NT2/D1 (cell line): ENCODE results near the gene DTWD2.
A peak's percentile ranks its signal among the peaks of the same experiment; 100 is the strongest.

ENCODE experiments used
- DNase-seq: peaks from one replicate; pipeline ENCODE4 v3.0.0-alpha.2; 2011; ENCODE audit warnings: low read depth, low spot score
- H3K27me3 ChIP-seq: 2 replicates; pipeline ENCODE4 v1.6.0; 2011; ENCODE audit warnings: mild to moderate bottlenecking; ENCODE audit not compliant: insufficient read length, insufficient read depth
- H3K36me3 ChIP-seq: 2 replicates; pipeline ENCODE4 v1.6.1; 2011; ENCODE audit warnings: mild to moderate bottlenecking, low read length, mixed read lengths; ENCODE audit not compliant: insufficient read depth, insufficient read length
- H3K4me1 ChIP-seq: 2 replicates; pipeline ENCODE4 v1.5.1; 2011; ENCODE audit not compliant: insufficient read depth, insufficient read length
- H3K4me3 ChIP-seq: 2 replicates; pipeline ENCODE4 v1.5.1; 2011; ENCODE audit warnings: low read depth; ENCODE audit not compliant: insufficient read length
- H3K9ac ChIP-seq: 2 replicates; pipeline ENCODE4 v1.6.0; 2011; ENCODE audit warnings: low read depth; ENCODE audit not compliant: insufficient read length
- H3K9me3 ChIP-seq: 2 replicates; pipeline ENCODE4 v1.5.1; 2011; ENCODE audit warnings: mild to moderate bottlenecking, low read length; ENCODE audit not compliant: insufficient read depth
- SUZ12 ChIP-seq: IDR thresholded peaks from 2 replicates; pipeline ENCODE4 v1.6.1; 2011; ENCODE audit not compliant: insufficient read length, insufficient read depth; ENCODE audit errors: extremely low read depth
- YY1 ChIP-seq: IDR thresholded peaks from 2 replicates; pipeline ENCODE4 v1.6.1; 2011; ENCODE audit not compliant: insufficient read length, insufficient read depth
- ZNF274 ChIP-seq: IDR thresholded peaks from 2 replicates; pipeline ENCODE4 v1.6.1; 2011; ENCODE audit warnings: mild to moderate bottlenecking, low read depth, low read length

Gene DTWD2, protein sequence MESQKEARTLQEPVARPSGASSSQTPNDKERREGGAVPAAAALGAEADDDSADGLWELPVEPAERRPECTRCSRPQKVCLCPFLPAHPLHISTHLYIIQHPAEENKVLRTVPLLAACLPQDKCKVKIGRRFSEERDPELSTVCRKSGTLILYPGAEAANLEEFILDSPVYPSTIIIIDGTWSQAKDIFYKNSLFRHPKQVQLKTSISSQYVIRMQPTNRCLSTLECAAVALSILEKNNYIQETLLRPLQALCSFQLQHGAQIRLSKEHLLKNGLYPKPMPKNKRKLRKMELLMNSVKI

DNA sequence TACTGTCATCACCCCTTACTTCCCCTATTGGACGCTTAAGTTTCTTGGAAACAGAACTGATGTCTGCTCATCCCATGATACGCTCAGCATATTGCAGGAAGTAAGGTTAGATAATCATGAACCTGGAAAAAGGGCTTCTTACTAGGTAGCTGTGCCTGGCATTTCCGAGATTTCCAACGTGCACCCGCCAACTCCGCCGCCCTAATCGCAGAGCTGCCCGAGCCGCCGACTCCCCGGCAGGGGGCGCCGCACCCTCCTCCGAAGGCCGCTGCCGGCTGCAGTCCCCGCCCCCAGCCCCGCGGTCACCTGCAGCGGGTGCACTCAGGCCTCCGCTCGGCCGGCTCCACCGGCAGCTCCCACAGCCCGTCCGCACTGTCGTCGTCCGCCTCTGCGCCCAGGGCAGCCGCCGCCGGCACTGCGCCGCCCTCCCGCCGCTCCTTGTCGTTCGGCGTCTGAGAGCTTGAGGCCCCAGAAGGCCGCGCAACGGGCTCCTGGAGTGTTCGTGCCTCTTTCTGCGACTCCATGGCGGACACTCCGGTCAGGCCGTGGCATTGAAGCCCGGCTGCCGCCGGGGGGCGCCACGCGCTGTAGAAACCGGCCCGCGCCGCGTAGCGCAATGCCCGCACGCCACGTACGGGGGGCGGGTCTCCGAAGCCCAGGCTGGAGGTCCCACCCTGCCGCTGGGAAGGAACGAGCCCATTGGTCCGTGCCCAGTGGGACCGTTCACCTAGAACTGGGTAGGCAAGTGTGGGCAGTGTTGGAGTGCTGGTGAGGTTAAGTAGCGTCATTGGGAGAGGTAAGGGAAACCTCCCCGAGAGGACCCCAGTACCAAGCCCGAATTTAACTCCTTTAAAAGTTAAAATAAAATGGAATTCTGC lies at the start of gene DTWD2:
DTWD2 (minus strand) TSS at position 560 of the 878 bp plus-strand sequence; CDS start at position 524, 36 bp downstream.
- no peaks in the 10 kb centered on the region for H3K36me3 ChIP-seq
- peak within 1 kb of the TSS; percentile 62 for H3K4me3 ChIP-seq
- TF ChIP-seq SUZ12 (no peak), ZNF274 (no peak), YY1 (peak; percentile 27)
- peak; percentile 89 for DNase-seq
- H3K4me1 ChIP-seq, result no peaks in the 10 kb centered on the region
- H3K9ac ChIP-seq, result peak within 1 kb of the TSS; percentile 77
- H3K9me3 ChIP-seq, result no peaks in the 10 kb centered on the region
- no peaks in the 10 kb centered on the region for H3K27me3 ChIP-seq

DNA sequence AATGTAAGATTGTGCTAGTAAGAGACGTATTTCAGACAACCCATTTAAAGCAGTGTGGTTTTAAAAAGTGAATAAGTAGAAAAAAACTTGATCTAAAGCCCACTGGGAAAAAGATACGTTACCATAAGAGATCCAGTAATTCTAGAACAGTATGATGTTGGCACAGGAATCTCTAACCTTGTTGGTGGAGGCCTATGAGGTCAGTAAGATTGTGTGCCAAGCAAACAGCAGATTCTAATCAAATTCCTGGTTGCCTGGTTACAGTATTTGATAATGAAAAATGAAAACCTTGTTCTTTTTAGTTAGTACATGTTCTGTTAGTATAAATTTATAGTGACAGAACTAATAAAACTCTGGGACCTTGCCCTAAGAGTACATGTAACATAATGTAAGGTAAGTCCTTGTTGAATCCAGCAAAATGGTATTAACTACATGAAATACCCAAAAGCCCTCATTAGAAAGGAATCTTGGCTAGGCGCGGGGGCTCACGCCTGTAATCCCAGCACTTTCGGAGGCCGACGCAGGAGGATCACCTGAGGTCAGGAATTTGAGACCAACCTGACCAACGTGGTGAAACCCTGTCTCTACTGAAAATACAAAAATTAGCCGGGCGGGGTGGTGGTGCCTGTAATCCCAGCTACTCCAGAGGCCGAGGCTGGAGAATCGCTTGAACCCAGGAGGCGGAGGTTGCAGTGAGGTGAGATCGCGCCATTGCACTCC lies 49.3 kb upstream of the DTWD2 start:
- H3K9ac ChIP-seq, result no peak overlapping the region
- no peaks in the 10 kb centered on the region for H3K36me3 ChIP-seq
- TF ChIP-seq ZNF274 (no peak), SUZ12 (no peak), YY1 (no peak)
- H3K4me3 ChIP-seq, result no peak overlapping the region
- no peaks in the 10 kb centered on the region for H3K4me1 ChIP-seq
- no peak for DNase-seq
- H3K27me3 ChIP-seq, result no peaks in the 10 kb centered on the region
- H3K9me3 ChIP-seq, result peaks cover 4% of the 10 kb centered on the region; the same call in 1 of the 2 replicates

DNA sequence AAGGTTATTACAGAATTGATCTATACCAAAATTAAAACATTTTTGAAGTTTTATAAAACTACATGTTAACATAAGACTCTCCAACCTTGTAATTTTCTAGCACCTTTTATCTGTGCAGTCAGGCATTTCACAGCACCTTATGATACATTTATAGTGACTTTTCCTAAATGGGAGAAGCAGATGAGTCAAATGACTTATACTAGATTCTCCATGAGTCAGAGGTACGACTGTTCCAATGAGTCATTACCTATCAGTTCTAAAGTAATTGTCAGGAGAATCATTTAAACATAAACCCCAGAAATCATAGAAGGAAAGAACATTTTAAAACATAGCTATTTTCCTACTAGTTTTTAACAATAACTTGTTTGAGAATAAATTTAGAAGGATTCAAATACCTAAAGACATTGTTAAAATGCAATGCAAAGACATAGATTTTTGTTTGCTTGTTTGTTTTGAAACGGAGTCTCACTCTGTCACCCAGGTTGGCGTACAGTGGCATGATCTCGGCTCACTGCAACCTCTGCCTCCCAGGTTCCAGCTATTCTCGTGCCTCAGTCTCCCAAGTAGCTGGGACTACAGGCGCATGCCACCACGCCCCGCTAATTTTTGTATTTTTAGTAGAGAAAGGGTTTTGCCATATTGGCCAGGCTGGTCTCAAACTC lies 47.9 kb upstream of the DTWD2 start:
- H3K9ac ChIP-seq, result no peak overlapping the region
- no peak for TF ChIP-seq YY1
- H3K27me3 ChIP-seq, result no peaks in the 10 kb centered on the region
- no peaks in the 10 kb centered on the region for H3K9me3 ChIP-seq
- no peak overlapping the region for H3K4me3 ChIP-seq
- no peaks in the 10 kb centered on the region for H3K36me3 ChIP-seq
- no peak for DNase-seq
- no peaks in the 10 kb centered on the region for H3K4me1 ChIP-seq

DNA sequence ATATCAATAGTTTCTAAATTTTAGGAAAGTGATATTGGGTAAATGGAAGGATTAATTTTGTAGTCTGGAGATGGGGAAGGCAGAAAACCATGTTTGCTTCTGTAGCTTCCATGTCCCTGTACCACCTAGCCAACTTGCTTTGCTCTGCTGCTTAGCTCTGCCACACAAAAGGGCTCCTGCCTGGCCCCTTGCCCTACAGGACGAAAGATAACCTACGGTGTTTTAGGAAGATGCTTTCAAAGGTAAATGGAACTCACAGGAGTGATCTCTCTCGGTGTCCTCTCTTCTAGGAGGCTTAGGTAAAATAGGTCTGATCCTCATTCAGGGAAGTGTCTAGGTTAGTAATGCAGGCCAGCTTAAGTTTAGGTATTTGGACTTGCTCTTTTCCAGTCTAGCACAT lies 44.8 kb upstream of the DTWD2 start:
- no peak overlapping the region for H3K9ac ChIP-seq

DNA sequence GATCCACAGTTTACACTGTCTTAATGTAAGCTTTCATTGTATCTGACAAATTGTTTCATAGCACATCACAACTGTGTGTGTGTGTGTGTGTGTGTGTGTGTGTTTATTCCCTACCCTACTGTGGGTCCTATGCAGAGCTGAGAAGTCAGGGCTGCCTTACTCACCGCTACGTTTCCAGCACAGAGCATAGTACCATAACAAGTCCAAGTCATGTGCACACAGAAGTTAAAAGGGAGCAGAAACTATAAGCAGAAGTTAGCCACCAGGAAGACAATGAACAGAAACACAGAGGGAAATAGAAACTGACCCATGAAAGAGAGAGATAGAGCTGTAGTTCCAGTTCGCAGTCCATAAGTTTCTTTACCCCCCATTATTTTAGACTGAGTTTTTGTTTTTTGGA lies 44.3 kb upstream of the DTWD2 start:
- no peak for DNase-seq
- TF ChIP-seq ZNF274 (no peak), SUZ12 (no peak), YY1 (no peak)
- no peak overlapping the region for H3K4me3 ChIP-seq
- no peak overlapping the region for H3K9ac ChIP-seq
- no peaks in the 10 kb centered on the region for H3K9me3 ChIP-seq
- H3K4me1 ChIP-seq, result no peaks in the 10 kb centered on the region
- H3K27me3 ChIP-seq, result no peaks in the 10 kb centered on the region
- H3K36me3 ChIP-seq, result no peaks in the 10 kb centered on the region

More for the DNA sequence above, 44.8 kb upstream of the DTWD2 start:
- H3K27me3 ChIP-seq, result no peaks in the 10 kb centered on the region
- TF ChIP-seq YY1 (no peak), ZNF274 (no peak), SUZ12 (no peak)
- no peaks in the 10 kb centered on the region for H3K36me3 ChIP-seq
- no peak overlapping the region for H3K4me3 ChIP-seq
- no peaks in the 10 kb centered on the region for H3K4me1 ChIP-seq
- no peak for DNase-seq
- no peaks in the 10 kb centered on the region for H3K9me3 ChIP-seq

DNA sequence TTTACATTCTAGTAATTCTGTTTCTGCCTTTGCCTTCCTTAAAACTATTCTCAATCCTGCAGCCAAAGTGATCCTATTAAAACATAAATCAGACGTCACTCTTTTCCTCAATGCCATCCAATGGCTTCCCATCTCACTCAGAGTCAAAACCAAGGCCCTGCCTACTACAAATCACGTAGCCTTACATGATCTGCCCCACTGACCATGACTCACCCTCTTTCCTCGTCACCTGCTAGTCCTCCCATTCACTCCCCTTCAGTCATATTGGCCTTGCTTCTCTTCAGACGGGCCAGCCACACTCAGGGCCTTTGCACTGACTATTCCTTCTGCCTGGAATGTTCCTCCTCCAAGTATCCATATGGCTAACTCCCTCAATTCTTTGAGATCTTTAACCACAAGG lies 43.6 kb upstream of the DTWD2 start:
- Histone ChIP-seq H3K4me3 (no peak overlapping the region), H3K9ac (no peak overlapping the region), H3K4me1 (no peaks in the 10 kb centered on the region), H3K27me3 (no peaks in the 10 kb centered on the region), H3K9me3 (no peaks in the 10 kb centered on the region), H3K36me3 (no peaks in the 10 kb centered on the region)
- TF ChIP-seq SUZ12 (no peak), ZNF274 (no peak), YY1 (no peak)
- no peak for DNase-seq
